ELR (cell line): ENCODE data around the gene LDLRAD4.

ENCODE experiments used
- DNase-seq: peaks from one replicate; pipeline ENCODE4 v3.0.0-alpha.2; 2015; ENCODE audit warnings: low read depth

Gene LDLRAD4

GRCh38 chr18:13218368-13218991 is at the start of gene LDLRAD4:
LDLRAD4 (plus strand) TSS chr18:13218760.
- no peak for DNase-seq

GRCh38 chr18:13173578-13174145 is 44.9 kb upstream of the LDLRAD4 start:
- DNase-seq = no peak

DNA sequence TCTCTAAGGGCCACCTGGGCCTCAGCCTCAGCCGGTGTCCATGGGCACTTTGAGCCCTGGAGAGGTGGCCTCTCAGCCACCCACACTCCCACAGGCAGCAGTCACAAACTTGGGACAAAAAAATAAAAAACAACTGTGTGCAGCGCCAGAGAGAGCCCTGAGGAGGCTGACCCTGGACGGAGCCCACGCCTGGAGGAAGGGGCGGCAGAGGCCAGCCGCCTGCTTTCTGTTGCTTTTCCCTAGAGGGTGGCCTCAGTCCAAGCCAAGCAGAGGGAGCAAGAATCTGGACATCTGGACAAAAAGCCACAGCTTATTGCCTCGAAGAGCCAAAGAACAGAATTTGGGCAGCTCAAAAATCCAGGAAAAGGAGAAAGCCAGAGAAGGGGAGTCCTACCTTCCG is 43.3 kb upstream of the LDLRAD4 start:
- DNase-seq = no peak

DNA sequence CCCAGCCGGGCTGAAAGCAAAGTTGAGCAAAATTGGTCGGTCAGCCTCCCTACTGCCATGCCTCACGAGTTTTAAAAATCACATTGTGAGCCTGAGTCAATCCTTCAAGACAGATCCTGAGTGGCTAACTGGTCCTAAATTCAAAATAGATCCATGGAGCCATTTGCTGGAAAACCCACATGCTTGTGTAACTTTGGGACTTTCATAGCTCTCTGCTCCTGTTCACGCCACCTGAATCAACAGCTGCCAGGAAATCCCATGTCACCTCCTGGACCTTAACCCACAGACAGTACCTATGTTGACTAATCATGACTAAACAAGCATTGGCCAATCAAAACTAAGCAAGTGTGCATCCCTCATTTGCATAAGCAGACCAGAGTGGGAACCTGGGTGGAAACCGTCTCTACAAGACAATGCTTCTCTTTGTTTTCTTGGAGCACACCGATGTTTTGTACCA is 42.8 kb upstream of the LDLRAD4 start:
- no peak for DNase-seq

GRCh38 chr18:13176847-13177246 is 41.7 kb upstream of the LDLRAD4 start:
- DNase-seq = no peak

GRCh38 chr18:13178197-13178596 is 40.4 kb upstream of the LDLRAD4 start:
- DNase-seq = no peak

DNA sequence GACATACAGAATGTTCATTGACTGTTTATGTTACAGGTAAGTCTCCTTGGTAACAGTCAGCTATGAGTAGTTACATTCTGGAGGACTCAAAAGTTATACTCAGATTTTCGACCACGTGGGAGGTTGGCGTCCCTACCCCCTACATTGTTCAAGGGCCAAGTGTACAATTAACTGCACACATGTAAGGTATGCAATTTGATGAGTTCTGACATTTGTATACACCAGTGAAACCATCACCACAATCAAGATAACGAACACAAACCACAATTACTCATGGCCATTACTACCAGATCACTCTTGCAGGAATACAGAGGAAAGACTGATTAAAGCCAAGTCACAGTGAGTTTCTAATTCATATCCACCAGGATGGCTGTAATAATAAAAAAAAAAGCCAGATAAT is 39.6 kb upstream of the LDLRAD4 start:
- peak; percentile 45 for DNase-seq

GRCh38 chr18:13179566-13180113 is 38.9 kb upstream of the LDLRAD4 start:
- DNase-seq = no peak

DNA sequence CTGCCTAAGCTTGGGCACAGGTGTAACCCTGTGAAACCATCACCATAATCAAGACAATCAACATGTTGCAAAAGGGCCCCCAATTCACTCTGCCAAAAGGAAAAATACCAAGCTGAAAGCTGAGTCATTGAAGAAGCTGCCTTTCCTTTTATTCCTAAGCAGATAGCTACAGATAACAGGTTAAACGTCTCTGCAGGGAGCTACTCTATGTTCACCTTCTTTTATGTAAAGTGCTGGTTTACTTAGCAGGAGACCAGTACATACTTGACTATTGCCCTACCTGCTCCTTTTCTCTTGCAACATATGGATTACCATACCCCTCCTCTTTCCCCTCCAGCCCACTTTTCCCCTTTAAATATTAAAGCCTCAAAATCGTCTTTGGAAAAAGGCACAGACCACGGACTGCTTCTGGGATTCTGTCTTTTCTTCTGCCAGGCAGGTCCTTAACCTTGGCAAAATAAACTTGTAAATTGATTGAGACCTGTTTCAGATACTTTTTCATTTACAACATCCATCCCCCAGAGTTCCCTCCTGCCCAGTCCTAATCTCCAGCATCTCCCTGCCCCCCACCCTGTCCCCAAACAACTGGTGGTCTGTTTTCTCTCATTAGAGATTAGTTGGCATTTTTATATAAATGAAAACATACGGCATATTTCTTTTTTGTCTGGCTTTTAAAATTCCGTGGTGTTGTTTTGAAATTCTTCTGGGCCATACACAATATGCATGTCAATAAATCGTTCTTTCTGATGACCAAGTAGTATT is 37.8 kb upstream of the LDLRAD4 start:
- DNase-seq = no peak

DNA sequence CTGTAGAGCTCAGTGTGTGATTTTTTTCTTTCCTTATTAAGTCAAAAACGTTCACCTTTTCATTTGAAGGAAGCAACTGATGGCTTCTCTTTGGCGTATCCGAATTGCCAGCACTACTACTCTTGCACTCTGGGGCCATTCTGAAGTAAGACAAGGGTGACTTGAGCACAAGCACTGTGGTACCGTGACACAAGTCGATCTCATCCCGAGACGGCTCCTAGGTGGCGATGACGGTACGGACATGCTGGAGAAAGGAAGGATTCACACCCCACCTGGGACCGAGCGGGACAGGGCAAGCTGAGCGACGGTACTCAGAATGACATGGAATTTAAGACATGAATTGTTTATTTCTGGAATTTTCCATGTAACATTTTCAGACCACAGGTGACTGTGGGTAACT is 36.8 kb upstream of the LDLRAD4 start:
- no peak for DNase-seq

DNA sequence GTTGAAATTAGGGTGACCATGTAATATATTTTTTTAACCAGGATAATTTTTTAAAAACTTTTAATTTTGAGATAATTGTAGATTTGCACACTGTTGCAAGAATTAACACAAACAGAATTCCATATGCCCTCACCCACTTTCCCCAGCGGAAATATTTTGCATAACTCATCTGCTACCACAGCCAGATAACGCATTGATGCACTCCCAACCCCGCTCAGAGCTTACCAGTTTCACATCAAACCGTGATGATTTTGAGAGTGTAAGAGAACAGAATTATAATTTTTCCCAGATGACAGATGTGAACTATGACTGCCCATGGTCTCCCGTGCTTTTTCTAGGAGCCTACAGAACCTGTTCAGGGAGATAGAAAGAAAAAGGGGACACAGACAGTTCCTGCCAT is 35.2 kb upstream of the LDLRAD4 start:
- DNase-seq = no peak

GRCh38 chr18:13183790-13184189 is 34.8 kb upstream of the LDLRAD4 start:
- no peak for DNase-seq

DNA sequence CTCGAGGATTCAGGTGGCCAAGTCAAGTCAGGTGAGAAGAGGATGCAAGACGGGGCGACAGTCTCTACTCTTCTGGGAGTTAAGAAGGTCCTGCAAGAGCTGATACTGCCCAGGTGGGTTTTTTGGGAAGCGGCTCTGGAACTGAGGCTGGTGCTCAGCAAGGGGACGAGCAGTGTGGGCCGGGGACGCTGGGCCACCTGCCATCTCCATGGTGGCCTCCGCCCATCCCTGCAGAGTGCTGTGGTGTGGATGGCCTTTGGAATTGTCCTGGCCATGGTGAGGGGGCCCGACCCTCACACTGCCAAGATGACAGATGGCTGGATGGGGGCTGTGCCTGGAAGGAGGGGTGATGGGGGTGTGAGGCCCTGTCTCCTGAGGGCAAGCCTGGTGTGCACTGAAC is 34.2 kb upstream of the LDLRAD4 start:
- no peak for DNase-seq

GRCh38 chr18:13185675-13186198 is 32.8 kb upstream of the LDLRAD4 start:
- DNase-seq = no peak

DNA sequence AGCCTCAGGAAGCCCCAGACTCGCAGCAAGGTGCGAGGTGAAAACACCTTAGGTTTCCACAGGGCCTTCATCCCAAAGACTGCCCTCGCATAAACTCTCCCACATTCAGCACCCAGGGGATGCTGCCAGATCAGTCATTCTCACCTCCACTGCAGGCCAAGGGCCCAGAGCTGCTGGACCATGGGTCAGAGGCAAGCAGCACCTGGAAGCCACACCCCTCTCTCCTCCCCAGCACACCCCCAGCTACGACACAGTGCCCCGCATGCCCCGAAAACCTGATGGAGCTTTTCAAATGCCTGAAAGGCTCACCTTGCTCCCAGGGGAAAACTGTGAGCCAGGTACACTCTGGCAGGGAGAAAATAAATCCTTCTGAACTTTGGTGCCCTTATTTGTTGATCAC is 31.9 kb upstream of the LDLRAD4 start:
- no peak for DNase-seq

- no peak for DNase-seq
These were observed 31.1 kb upstream of the LDLRAD4 start for GRCh38 chr18:13187498-13187897.

- no peak for DNase-seq
These were observed 27.5 kb upstream of the LDLRAD4 start for GRCh38 chr18:13191031-13191430.

DNA sequence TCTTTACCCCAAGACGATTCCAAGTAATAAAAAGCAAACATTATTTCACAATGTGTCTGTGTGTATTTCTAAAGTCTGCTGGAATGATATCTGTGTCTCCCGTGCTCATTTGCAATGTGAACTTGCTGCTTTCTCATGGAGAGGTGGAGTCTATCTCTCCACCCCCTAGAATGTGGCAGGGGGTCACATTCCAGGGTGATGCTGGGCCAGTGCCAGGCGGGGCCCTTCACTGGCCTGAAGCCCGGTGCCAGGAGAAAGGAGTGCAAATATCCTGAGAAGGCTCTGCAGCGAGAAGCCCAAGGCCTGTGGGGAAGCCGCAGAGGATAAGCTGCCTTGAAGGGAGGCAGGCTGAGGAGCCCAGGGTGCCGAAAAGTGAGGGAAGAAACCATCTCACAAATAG is 26.8 kb upstream of the LDLRAD4 start:
- DNase-seq = no peak

DNA sequence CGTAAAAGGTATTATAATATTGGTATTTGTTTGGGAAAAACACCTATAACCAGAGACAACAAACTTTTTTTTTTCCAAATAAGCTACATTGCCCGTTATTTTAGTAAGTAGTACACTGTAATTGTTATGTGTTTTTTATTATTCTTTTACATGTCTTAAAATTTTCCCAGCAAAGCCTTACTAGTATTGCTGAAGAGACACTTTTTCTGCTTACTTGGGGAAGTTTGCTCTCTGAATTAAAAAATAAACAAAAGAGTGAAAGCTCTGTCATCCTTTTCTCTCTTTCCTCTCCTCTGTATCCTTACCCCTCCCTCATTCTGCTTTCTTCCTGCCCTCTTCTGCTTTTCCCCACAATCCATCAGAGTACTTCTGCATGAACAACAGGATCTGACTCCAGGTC is 25.6 kb upstream of the LDLRAD4 start:
- no peak for DNase-seq

GRCh38 chr18:13194239-13194638 is 24.3 kb upstream of the LDLRAD4 start:
- DNase-seq = no peak

- DNase-seq = no peak
These were observed 19.9 kb upstream of the LDLRAD4 start for GRCh38 chr18:13198701-13199100.

GRCh38 chr18:13199169-13199568 is 19.4 kb upstream of the LDLRAD4 start:
- no peak for DNase-seq

- no peak for DNase-seq
These were observed 17.3 kb upstream of the LDLRAD4 start for GRCh38 chr18:13201292-13201691.
